Common myeloid progenitor, CD34-positive (primary cell): Measurements from ENCODE around the gene VPREB3.

Experiments used
- CTCF ChIA-PET: fragments of 350-600 bp; sonication (Branson Sonifier 250); formaldehyde crosslinking; loops from one replicate; lab custom pipeline; 2021; ENCODE audit warnings: antibody characterized with exemption; lab: Charles Lee
- POLR2A ChIA-PET: fragments of 350-600 bp; sonication (Branson Sonifier 250); formaldehyde crosslinking; loops from one replicate; lab custom pipeline; 2021; ENCODE audit warnings: antibody characterized with exemption; lab: Charles Lee
- DNase-seq, 3 donors: peaks; one replicate each; pipeline versions ENCODE4 v3.0.0 to v3.0.0-alpha.2; 2013
- H3K27ac ChIP-seq, 2 experiments: 1 replicate in 1 of 2; 2 replicates in 1 of 2; pipeline ENCODE4 v1.7.0; 2013; ENCODE audit warnings: inconsistent platforms in 2 of 2, low read length in 2 of 2, mild to moderate bottlenecking in 2 of 2, low read depth in 1 of 2, moderate library complexity in 1 of 2; ENCODE audit not compliant: severe bottlenecking in 2 of 2, insufficient read depth in 1 of 2, poor library complexity in 1 of 2
- H3K27me3 ChIP-seq, 5 experiments: replicated peaks in 2 of 5; 1 replicate in 3 of 5; 2 replicates in 2 of 5; pipeline versions ENCODE4 v1.6.1 to v1.7.0; 2013; ENCODE audit warnings: low read length in 4 of 5, mild to moderate bottlenecking in 2 of 5, moderate library complexity in 2 of 5, inconsistent platforms in 1 of 5; ENCODE audit not compliant: insufficient read depth in 5 of 5, control insufficient read depth in 4 of 5
- H3K36me3 ChIP-seq, 4 experiments: 1 replicate in 2 of 4; 2 replicates in 2 of 4; pipeline versions ENCODE4 v1.6.1 to v1.7.0; 2013; ENCODE audit warnings: low read length in 3 of 4, control low read depth in 1 of 4, mild to moderate bottlenecking in 1 of 4; ENCODE audit not compliant: control insufficient read depth in 4 of 4, insufficient read depth in 4 of 4
- H3K4me1 ChIP-seq, 4 experiments: 1 replicate in 3 of 4; 2 replicates in 1 of 4; pipeline versions ENCODE4 v1.6.1 to v1.7.1; 2013; ENCODE audit warnings: low read length in 3 of 4, mild to moderate bottlenecking in 3 of 4, control low read depth in 1 of 4, inconsistent platforms in 1 of 4, moderate library complexity in 1 of 4; ENCODE audit not compliant: control insufficient read depth in 4 of 4, insufficient read depth in 4 of 4; ENCODE audit errors: control extremely low read depth in 1 of 4
- H3K4me3 ChIP-seq, 7 experiments: 1 replicate in 4 of 7; 2 replicates in 3 of 7; pipeline versions ENCODE4 v1.5.1 to v1.7.0; 2013; ENCODE audit warnings: mild to moderate bottlenecking in 7 of 7, low read length in 6 of 7, moderate library complexity in 6 of 7, inconsistent platforms in 2 of 7, low read depth in 2 of 7, control low read depth in 1 of 7; ENCODE audit not compliant: insufficient read depth in 4 of 7, control insufficient read depth in 1 of 7; ENCODE audit errors: extremely low read depth in 1 of 7
- H3K9me3 ChIP-seq, 5 experiments: 1 replicate in 4 of 5; 2 replicates in 1 of 5; pipeline versions ENCODE4 v1.6.1 to v1.7.1; 2013; ENCODE audit warnings: low read length in 4 of 5, mild to moderate bottlenecking in 2 of 5, inconsistent platforms in 1 of 5, low read depth in 1 of 5, moderate library complexity in 1 of 5; ENCODE audit not compliant: control insufficient read depth in 4 of 5, insufficient read depth in 2 of 5; ENCODE audit errors: control extremely low read depth in 1 of 5
- WGBS: methylation state at CpG from one replicate; pipeline ENCODE4 v1.1.5; 2013; ENCODE audit not compliant: insufficient coverage; 5-methylcytosine and 5-hydroxymethylcytosine counted together

VPREB3 gene

GRCh38 chr22:23787600-23787896, 33.3 kb upstream of the VPREB3 start:
- 9% methylated on average over 4 of the region's 5 CpGs for WGBS
- H3K36me3 ChIP-seq: peaks cover under 1 to 26% (median 14%) of the 10 kb centered on the region in 4 experiments
- no peak for DNase-seq
- H3K4me1 ChIP-seq: peaks cover 8 to 46% (median 41%) of the 10 kb centered on the region in 4 experiments
- peak overlapping the region; percentile 93 to 96 for H3K27ac ChIP-seq
- no peaks in the 10 kb centered on the region for H3K9me3 ChIP-seq
- H3K4me3 ChIP-seq: peak overlapping the region; percentile 81 to 93 (median 86)
- POLR2A ChIA-PET: interaction anchor here (0.6 kb wide), 1 partner anchor 69 kb away, joined by 5 read pairs; no protein-coding TSS in a partner anchor
- CTCF ChIA-PET: interaction anchor here (0.9 to 2.4 kb wide), 6 partner anchors 9 to 62 kb away, joined by 3 to 14 read pairs (median 5); partner anchors contain the start of gene CHCHD10
- no peaks in the 10 kb centered on the region for H3K27me3 ChIP-seq

DNA sequence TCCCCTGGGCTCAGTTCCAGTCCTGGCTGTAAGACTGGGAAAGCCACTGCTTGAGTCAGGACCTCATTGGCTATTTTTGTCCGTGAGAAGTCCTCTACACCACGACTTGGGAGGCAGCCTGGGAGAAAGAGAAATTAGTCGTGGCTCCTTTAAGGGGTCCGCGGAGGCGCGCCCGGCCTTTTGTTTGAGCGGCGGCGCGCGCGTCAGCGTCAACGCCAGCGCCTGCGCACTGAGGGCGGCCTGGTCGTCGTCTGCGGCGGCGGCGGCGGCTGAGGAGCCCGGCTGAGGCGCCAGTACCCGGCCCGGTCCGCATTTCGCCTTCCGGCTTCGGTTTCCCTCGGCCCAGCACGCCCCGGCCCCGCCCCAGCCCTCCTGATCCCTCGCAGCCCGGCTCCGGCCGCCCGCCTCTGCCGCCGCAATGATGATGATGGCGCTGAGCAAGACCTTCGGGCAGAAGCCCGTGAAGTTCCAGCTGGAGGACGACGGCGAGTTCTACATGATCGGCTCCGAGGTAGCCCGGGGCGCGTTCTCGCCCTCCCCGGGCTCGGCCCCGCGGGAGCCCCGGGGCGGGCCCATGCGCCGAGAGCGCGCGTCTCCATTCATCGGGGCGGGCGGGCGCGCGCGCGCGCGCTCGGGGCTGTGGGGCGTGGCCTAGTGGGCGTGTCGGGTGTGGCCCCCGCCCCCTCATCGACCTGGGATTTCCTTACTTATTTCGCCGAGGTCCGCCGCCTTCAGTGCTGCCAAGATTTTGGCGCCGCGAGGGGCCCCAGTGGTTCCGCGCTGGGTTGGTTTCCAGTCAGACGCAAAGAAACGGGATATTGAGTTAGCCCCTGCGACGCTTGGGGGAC, 32.8 kb upstream of the VPREB3 start, which contains the start of gene SMARCB1:
Gene SMARCB1, plus strand, starts transcription at position 215 of the 848 bp plus-strand sequence. Its CDS starts 204 bp downstream, at position 419.
- 0% methylated on average over 88 of the region's 97 CpGs for WGBS
- ChIA-PET POLR2A (no interaction called here), CTCF (interaction anchor here (0.5 to 2.1 kb wide), 6 partner anchors 12 to 63 kb away, joined by 3 to 9 read pairs (median 4); partner anchors contain the start of gene C22orf15)

DNA sequence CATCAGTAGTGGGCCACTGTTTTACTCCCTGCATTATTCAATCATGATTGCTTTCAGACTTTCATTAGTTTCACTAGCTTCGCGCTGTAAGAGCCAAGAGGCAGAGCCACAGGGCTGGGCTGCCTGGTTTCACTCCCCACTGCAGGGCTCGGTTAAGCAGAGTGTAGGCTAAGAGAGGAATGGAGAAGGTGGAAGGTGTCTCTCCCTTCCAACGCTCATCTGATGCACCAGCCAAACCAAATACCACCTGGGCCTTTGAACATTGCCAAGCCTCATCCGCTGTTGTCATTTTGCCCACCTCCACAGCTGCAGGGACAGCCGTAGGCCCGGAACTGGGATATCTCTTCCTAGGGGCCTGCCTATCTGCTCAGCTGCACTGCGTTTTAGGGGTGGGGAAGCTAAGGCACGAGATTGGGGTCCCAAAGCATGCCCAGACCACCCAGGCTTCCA, 32.1 kb upstream of the VPREB3 start:
- WGBS: 75% methylated on average over 4 of the region's 9 CpGs
- no peak for DNase-seq
- POLR2A ChIA-PET: interaction anchor here (0.6 kb wide), 1 partner anchor 8 kb away, joined by 3 read pairs; no protein-coding TSS in a partner anchor
- Histone ChIP-seq H3K27me3 (no peaks in the 10 kb centered on the region), H3K27ac (peak overlapping the region; percentile 93 to 96), H3K4me1 (peaks cover 8 to 52% (median 46%) of the 10 kb centered on the region in 4 experiments), H3K36me3 (peaks cover 0 to 13% (median 2%) of the 10 kb centered on the region in 4 experiments), H3K4me3 (peak overlapping the region; percentile 81 to 93 (median 86)), H3K9me3 (no peaks in the 10 kb centered on the region)
- CTCF ChIA-PET: interaction anchor here (0.7 to 2.1 kb wide), 6 partner anchors 12 to 64 kb away, joined by 3 to 9 read pairs (median 4); no protein-coding TSS in a partner anchor

More for the DNA sequence above, 32.8 kb upstream of the VPREB3 start, which contains the start of gene SMARCB1:
- H3K36me3 ChIP-seq: peaks cover 0 to 20% (median 9%) of the 10 kb centered on the region in 4 experiments
- DNase-seq: peak; percentile 79 to 90 (median 89)
- H3K27me3 ChIP-seq: no peaks in the 10 kb centered on the region
- H3K27ac ChIP-seq: peak within 1 kb of the TSS; percentile 93 to 96
- peak within 1 kb of the TSS; percentile 81 to 93 (median 86) for H3K4me3 ChIP-seq
- no peaks in the 10 kb centered on the region for H3K9me3 ChIP-seq
- H3K4me1 ChIP-seq: peaks cover 8 to 51% (median 43%) of the 10 kb centered on the region in 4 experiments

GRCh38 chr22:23784215-23784732, 30.0 kb upstream of the VPREB3 start:
- no peak overlapping the region for H3K27ac ChIP-seq
- peaks cover 8 to 52% (median 46%) of the 10 kb centered on the region in 4 experiments for H3K4me1 ChIP-seq
- ChIA-PET CTCF (interaction anchor here (0.9 to 1.4 kb wide), 4 partner anchors 9 to 65 kb away, joined by 3 to 8 read pairs (median 4); no protein-coding TSS in a partner anchor), POLR2A (interaction anchor here (0.6 to 1.6 kb wide), 2 partner anchors 13 to 206 kb away, joined by 4 to 5 read pairs; no protein-coding TSS in a partner anchor)
- DNase-seq: peak; percentile 60 to 92 (median 92)
- peak overlapping the region in 3 of 7 experiments; percentile 19 to 30 (median 28) for H3K4me3 ChIP-seq
- H3K27me3 ChIP-seq: no peaks in the 10 kb centered on the region
- no peaks in the 10 kb centered on the region for H3K9me3 ChIP-seq
- peaks cover 0 to 3% (median 0%) of the 10 kb centered on the region in 4 experiments for H3K36me3 ChIP-seq
- WGBS: 15% methylated on average over 7 of the region's 8 CpGs

DNA sequence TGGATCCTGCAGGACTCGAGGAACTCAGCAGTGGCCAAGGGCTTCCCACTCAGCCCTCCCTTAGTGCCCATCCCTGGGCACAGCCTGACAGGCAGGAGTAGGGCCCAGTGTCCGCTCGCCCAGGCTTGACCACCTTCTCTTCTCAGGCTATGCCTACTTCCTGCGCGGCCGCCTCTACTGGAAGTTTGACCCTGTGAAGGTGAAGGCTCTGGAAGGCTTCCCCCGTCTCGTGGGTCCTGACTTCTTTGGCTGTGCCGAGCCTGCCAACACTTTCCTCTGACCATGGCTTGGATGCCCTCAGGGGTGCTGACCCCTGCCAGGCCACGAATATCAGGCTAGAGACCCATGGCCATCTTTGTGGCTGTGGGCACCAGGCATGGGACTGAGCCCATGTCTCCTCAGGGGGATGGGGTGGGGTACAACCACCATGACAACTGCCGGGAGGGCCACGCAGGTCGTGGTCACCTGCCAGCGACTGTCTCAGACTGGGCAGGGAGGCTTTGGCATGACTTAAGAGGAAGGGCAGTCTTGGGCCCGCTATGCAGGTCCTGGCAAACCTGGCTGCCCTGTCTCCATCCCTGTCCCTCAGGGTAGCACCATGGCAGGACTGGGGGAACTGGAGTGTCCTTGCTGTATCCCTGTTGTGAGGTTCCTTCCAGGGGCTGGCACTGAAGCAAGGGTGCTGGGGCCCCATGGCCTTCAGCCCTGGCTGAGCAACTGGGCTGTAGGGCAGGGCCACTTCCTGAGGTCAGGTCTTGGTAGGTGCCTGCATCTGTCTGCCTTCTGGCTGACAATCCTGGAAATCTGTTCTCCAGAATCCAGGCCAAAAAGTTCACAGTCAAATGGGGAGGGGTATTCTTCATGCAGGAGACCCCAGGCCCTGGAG, 29.3 kb upstream of the VPREB3 start:
- Histone ChIP-seq H3K4me1 (peaks cover 8 to 51% (median 44%) of the 10 kb centered on the region in 4 experiments), H3K9me3 (no peaks in the 10 kb centered on the region), H3K36me3 (no peaks in the 10 kb centered on the region), H3K4me3 (peak overlapping the region in 1 of 7 experiments; percentile 30), H3K27ac (peak overlapping the region; percentile 6 to 7), H3K27me3 (no peaks in the 10 kb centered on the region)
- 89% methylated on average over 10 of the region's 15 CpGs for WGBS
- POLR2A ChIA-PET: interaction anchor here (1.6 kb wide), 1 partner anchor 12 kb away, joined by 4 read pairs; no protein-coding TSS in a partner anchor
- CTCF ChIA-PET: interaction anchor here (0.9 to 1.3 kb wide), 2 partner anchors 9 to 66 kb away, joined by 3 to 8 read pairs; no protein-coding TSS in a partner anchor
- DNase-seq: no peak

DNA sequence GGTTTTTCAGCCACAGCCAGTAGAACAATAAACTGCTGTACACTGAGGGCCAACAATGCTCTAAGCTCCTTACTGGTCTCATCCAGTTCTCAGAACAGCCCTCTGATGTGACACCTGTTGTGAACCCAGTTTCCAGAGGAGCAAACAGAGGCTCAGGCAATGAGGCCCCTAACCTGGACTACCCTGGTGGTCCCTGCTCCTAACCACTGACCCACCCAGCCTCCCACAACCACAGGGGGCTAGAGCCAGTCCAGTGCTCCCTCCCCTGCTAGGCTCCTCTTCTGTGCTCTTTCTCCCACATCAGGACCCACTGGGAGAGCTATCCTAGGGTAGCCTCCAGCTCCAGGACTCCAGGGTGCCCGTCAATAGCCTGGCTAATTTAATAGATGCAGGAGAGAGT, 28.5 kb upstream of the VPREB3 start:
- Histone ChIP-seq H3K36me3 (no peaks in the 10 kb centered on the region), H3K9me3 (no peaks in the 10 kb centered on the region), H3K4me3 (no peak overlapping the region), H3K27ac (peak overlapping the region in 1 of 2 experiments; percentile 7), H3K27me3 (no peaks in the 10 kb centered on the region), H3K4me1 (peaks cover 3 to 43% (median 37%) of the 10 kb centered on the region in 4 experiments)
- POLR2A ChIA-PET: interaction anchor here (0.7 kb wide), 1 partner anchor 9 kb away, joined by 7 read pairs; no protein-coding TSS in a partner anchor
- DNase-seq: no peak
- CTCF ChIA-PET: no interaction called here
- no CpG with 5 or more reads among the region's 1 CpG for WGBS
